ENCODE results near the gene GFPT1. TPM values are rescaled to one million over a fixed set of nuclear protein-coding genes. Genes with fewer than 3 reads are reported as not detected.

Gene GFPT1
- total RNA-seq, 1 donor from 2014 or later, result 126 TPM

DNA sequence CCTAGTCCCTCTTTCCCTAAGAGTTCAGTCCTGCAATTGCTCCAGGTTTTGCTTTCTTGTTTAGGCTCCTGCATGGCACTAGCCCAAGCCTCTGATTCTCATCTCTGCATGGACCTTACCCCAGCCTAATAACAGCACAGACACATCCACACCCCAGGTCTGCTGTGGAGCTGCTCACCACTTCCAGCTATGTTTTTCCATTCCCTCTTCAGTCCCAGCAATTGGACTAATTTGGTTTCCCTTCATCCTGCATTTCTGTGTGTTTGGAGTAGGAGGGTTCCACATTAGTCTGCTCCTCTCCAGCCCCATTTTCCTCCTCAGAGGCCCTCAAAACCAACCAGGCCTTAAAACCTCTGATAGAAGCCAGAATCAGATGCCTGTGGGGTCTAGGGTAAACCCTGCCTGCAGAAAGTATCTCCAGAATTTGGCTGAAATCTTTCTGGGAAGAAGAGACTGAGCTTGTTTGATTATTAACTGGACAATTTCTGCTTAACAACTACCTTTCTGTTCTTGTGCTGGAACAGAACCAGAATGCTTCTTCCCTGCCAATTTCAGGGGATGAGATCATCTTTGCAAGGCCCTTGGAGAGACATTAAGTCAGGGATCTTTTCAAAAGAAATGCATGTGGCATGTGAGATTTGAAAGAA lies 95.9 kb downstream of the GFPT1 start:
- no peak for TF ChIP-seq EZH2 (IDR thresholded peaks at IDR 0.05; ENCODE audit: insufficient read depth, low read length)
- TF ChIP-seq, protein P1, sequence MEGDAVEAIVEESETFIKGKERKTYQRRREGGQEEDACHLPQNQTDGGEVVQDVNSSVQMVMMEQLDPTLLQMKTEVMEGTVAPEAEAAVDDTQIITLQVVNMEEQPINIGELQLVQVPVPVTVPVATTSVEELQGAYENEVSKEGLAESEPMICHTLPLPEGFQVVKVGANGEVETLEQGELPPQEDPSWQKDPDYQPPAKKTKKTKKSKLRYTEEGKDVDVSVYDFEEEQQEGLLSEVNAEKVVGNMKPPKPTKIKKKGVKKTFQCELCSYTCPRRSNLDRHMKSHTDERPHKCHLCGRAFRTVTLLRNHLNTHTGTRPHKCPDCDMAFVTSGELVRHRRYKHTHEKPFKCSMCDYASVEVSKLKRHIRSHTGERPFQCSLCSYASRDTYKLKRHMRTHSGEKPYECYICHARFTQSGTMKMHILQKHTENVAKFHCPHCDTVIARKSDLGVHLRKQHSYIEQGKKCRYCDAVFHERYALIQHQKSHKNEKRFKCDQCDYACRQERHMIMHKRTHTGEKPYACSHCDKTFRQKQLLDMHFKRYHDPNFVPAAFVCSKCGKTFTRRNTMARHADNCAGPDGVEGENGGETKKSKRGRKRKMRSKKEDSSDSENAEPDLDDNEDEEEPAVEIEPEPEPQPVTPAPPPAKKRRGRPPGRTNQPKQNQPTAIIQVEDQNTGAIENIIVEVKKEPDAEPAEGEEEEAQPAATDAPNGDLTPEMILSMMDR (IDR thresholded peaks at IDR 0.05; ENCODE audit: insufficient read depth, low read depth, low read length), result no peak
- peaks cover 4% of the 10 kb centered on the region for H3K27me3 Mint-ChIP-seq (ENCODE audit: low read depth, unreplicated experiment)
- DNase-seq (ENCODE audit: low read depth) (peak; percentile 86), FAIRE-seq (no peak)
- no peaks in the 10 kb centered on the region for H3K79me2 ChIP-seq (ENCODE audit: insufficient read depth, low read length)
- no peak overlapping the region for H3K4me3 Mint-ChIP-seq (ENCODE audit: unreplicated experiment)
- no peak overlapping the region for H3K27ac Mint-ChIP-seq (ENCODE audit: unreplicated experiment)
- no peak overlapping the region for H2AFZ ChIP-seq (ENCODE audit: low read depth, low read length)
- H3K9me3 Mint-ChIP-seq (ENCODE audit: unreplicated experiment), result no peaks in the 10 kb centered on the region
- peaks cover 3% of the 10 kb centered on the region for H3K36me3 Mint-ChIP-seq (ENCODE audit: low read depth, unreplicated experiment)
- no peaks in the 10 kb centered on the region for H3K36me3 ChIP-seq (ENCODE audit: insufficient read depth, low read length)
- peaks cover 9% of the 10 kb centered on the region for H3K4me1 ChIP-seq (ENCODE audit: insufficient read depth, low read length)
- H3K9me3 ChIP-seq (ENCODE audit: insufficient read depth, low read depth, low read length), result no peaks in the 10 kb centered on the region
- H3K27me3 ChIP-seq (ENCODE audit: insufficient read depth, low read length), result no peaks in the 10 kb centered on the region
- H3K27ac ChIP-seq (ENCODE audit: low read depth, low read length), result no peak overlapping the region
- H3K4me3 ChIP-seq (ENCODE audit: insufficient read depth, low read depth, low read length), result no peak overlapping the region
- no peaks in the 10 kb centered on the region for H4K20me1 ChIP-seq (ENCODE audit: insufficient read depth, low read length)
- no peak overlapping the region for H3K9ac ChIP-seq (ENCODE audit: low read length)
- peak overlapping the region; percentile 2 for H3K4me2 ChIP-seq (ENCODE audit: low read length)
- H3K4me1 Mint-ChIP-seq (ENCODE audit: low read depth, unreplicated experiment), result peaks cover 18% of the 10 kb centered on the region

DNA sequence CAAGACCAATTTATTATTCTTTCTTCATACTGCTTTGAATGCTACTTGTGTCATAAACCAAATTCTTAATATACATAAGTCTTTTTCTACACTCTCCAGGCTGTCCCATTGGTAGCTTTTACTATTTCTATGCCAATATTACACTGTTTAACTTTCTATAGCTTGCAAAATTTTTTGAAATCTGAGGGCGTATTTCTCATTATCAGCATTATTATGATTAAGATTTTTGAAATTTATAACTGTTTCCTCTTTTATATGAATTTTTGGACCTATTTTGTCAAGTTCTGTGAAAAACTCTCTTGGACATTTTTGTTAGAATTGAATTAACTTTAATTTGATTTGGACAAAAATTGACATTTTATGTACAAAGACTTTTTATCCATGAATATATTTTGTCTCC lies 98.6 kb downstream of the GFPT1 start:
- Mint-ChIP-seq H3K4me1 (ENCODE audit: low read depth, unreplicated experiment) (peaks cover 18% of the 10 kb centered on the region), H3K27me3 (ENCODE audit: low read depth, unreplicated experiment) (no peaks in the 10 kb centered on the region), H3K4me3 (ENCODE audit: unreplicated experiment) (no peak overlapping the region), H3K36me3 (ENCODE audit: low read depth, unreplicated experiment) (peaks cover 1% of the 10 kb centered on the region), H3K27ac (ENCODE audit: unreplicated experiment) (no peak overlapping the region), H3K9me3 (ENCODE audit: unreplicated experiment) (no peaks in the 10 kb centered on the region)
- Histone ChIP-seq H3K36me3 (ENCODE audit: insufficient read depth, low read length) (no peaks in the 10 kb centered on the region), H4K20me1 (ENCODE audit: insufficient read depth, low read length) (no peaks in the 10 kb centered on the region), H3K9me3 (ENCODE audit: insufficient read depth, low read depth, low read length) (no peaks in the 10 kb centered on the region), H3K4me1 (ENCODE audit: insufficient read depth, low read length) (peaks cover 9% of the 10 kb centered on the region), H3K4me2 (ENCODE audit: low read length) (no peak overlapping the region), H3K9ac (ENCODE audit: low read length) (no peak overlapping the region), H3K27me3 (ENCODE audit: insufficient read depth, low read length) (no peaks in the 10 kb centered on the region), H3K4me3 (ENCODE audit: insufficient read depth, low read depth, low read length) (no peak overlapping the region), H2AFZ (ENCODE audit: low read depth, low read length) (no peak overlapping the region), H3K27ac (ENCODE audit: low read depth, low read length) (no peak overlapping the region), H3K79me2 (ENCODE audit: insufficient read depth, low read length) (no peaks in the 10 kb centered on the region)
- no peak for TF ChIP-seq EZH2 (IDR thresholded peaks at IDR 0.05; ENCODE audit: insufficient read depth, low read length)
- TF ChIP-seq, protein P1 (IDR thresholded peaks at IDR 0.05; ENCODE audit: insufficient read depth, low read depth, low read length), result no peak
- FAIRE-seq (no peak), DNase-seq (ENCODE audit: low read depth) (no peak)

DNA sequence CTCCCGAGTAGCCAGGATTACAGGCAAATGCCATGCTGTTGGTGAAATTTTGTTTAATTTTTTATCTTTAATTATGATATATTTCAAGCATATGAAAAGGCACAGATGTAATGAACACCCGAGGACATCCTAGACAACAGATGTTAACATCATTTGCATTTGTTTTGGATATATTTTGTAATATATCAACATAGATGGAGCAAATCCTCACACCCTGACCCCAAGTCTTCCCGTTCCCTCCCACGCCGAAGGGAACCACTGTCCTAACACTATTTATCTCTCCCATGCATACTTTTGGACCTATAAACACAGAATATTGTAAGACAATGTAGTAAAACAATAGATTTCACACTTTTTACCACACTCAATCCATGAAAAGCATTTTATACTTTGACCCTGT lies 99.5 kb downstream of the GFPT1 start:
- peaks cover 9% of the 10 kb centered on the region for H3K4me1 ChIP-seq (ENCODE audit: insufficient read depth, low read length)
- H3K4me3 Mint-ChIP-seq (ENCODE audit: unreplicated experiment), result no peak overlapping the region
- H3K4me2 ChIP-seq (ENCODE audit: low read length), result no peak overlapping the region
- H3K9ac ChIP-seq (ENCODE audit: low read length), result no peak overlapping the region
- H3K36me3 Mint-ChIP-seq (ENCODE audit: low read depth, unreplicated experiment), result peaks cover 1% of the 10 kb centered on the region
- no peaks in the 10 kb centered on the region for H3K36me3 ChIP-seq (ENCODE audit: insufficient read depth, low read length)
- DNase-seq (ENCODE audit: low read depth) (no peak), FAIRE-seq (no peak)
- no peaks in the 10 kb centered on the region for H3K27me3 Mint-ChIP-seq (ENCODE audit: low read depth, unreplicated experiment)
- no peak overlapping the region for H3K27ac Mint-ChIP-seq (ENCODE audit: unreplicated experiment)
- no peaks in the 10 kb centered on the region for H3K27me3 ChIP-seq (ENCODE audit: insufficient read depth, low read length)
- no peaks in the 10 kb centered on the region for H3K9me3 ChIP-seq (ENCODE audit: insufficient read depth, low read depth, low read length)
- H3K79me2 ChIP-seq (ENCODE audit: insufficient read depth, low read length), result no peaks in the 10 kb centered on the region
- H3K4me1 Mint-ChIP-seq (ENCODE audit: low read depth, unreplicated experiment), result peaks cover 18% of the 10 kb centered on the region
- no peak overlapping the region for H3K27ac ChIP-seq (ENCODE audit: low read depth, low read length)
- no peak overlapping the region for H3K4me3 ChIP-seq (ENCODE audit: insufficient read depth, low read depth, low read length)
- no peaks in the 10 kb centered on the region for H3K9me3 Mint-ChIP-seq (ENCODE audit: unreplicated experiment)
- no peaks in the 10 kb centered on the region for H4K20me1 ChIP-seq (ENCODE audit: insufficient read depth, low read length)
- TF ChIP-seq EZH2 (IDR thresholded peaks at IDR 0.05; ENCODE audit: insufficient read depth, low read length), result no peak
- TF ChIP-seq, protein P1 (IDR thresholded peaks at IDR 0.05; ENCODE audit: insufficient read depth, low read depth, low read length), result no peak
- H2AFZ ChIP-seq (ENCODE audit: low read depth, low read length), result no peak overlapping the region

Data from astrocyte (in vitro differentiated cells and primary cell).